Panc1 (cell line): ENCODE data around the gene SLC12A5. TPM values are rescaled to one million over a fixed set of nuclear protein-coding genes. Genes with fewer than 3 reads are reported as not detected.

ENCODE experiments used
- ATAC-seq: fragments of 200-7000 bp; cut with Tn5 transposase; 2 replicates; pipeline ENCODE4 v1.9.1; 2020; ENCODE audit warnings: mild to moderate bottlenecking, moderate library complexity
- BruUV-seq: library from RNA; stranded (reverse); fragments of 400-500 nt; replicated peaks from 2 replicates; lab custom pipeline; 2021; lab: Mats Ljungman, UMichigan
- CTCF ChIA-PET: fragments of 300-600 bp; sonication (Branson Sonifier 250); formaldehyde crosslinking; loops from one replicate; lab custom pipeline; 2022; ENCODE audit warnings: antibody characterized with exemption; lab: Charles Lee
- POLR2A ChIA-PET: fragments of 300-600 bp; sonication (Branson Sonifier 250); formaldehyde crosslinking; loops from one replicate; lab custom pipeline; 2022; ENCODE audit warnings: antibody characterized with exemption; lab: Charles Lee
- DNase-seq: peaks from one replicate; pipeline ENCODE4 v3.0.0-alpha.2; 2010; ENCODE audit warnings: low read depth, low spot score
- H3K27ac ChIP-seq: 2 replicates; pipeline ENCODE4 v1.5.1; 2011; ENCODE audit warnings: mild to moderate bottlenecking, low read length, inconsistent platforms
- H3K27me3 ChIP-seq: fragments of 200-500 bp; sonication (Bioruptor generic); 2 replicates; pipeline ENCODE4 v1.6.0; 2014; ENCODE audit warnings: low read length, inconsistent platforms; ENCODE audit not compliant: control insufficient read depth, insufficient read depth
- H3K36me3 ChIP-seq: fragments of 200-500 bp; sonication (Bioruptor generic); 2 replicates; pipeline ENCODE4 v1.5.1; 2014; ENCODE audit warnings: inconsistent platforms, mild to moderate bottlenecking, low read length, moderate library complexity; ENCODE audit not compliant: control insufficient read depth, insufficient read depth
- H3K4me1 ChIP-seq: 2 replicates; pipeline ENCODE4 v1.5.1; 2011; ENCODE audit warnings: inconsistent platforms, mild to moderate bottlenecking, low read length, moderate library complexity; ENCODE audit not compliant: control insufficient read depth, insufficient read depth
- H3K4me3 ChIP-seq, 2 experiments: 2 replicates each; pipeline ENCODE4 v1.5.1; 2011 to 2012; ENCODE audit warnings: low read depth in 2 of 2, low read length in 2 of 2, mild to moderate bottlenecking in 2 of 2, inconsistent platforms in 1 of 2, moderate library complexity in 1 of 2
- H3K9me3 ChIP-seq: fragments of 200-500 bp; sonication (Bioruptor generic); 2 replicates; pipeline ENCODE4 v1.5.1; 2014; ENCODE audit warnings: low read depth, mild to moderate bottlenecking, inconsistent platforms, low read length, moderate library complexity; ENCODE audit not compliant: control insufficient read depth, insufficient read depth
- CTCF ChIP-seq: fragments of 450-650 bp; IDR thresholded peaks from 2 replicates; pipeline ENCODE4 v1.5.1; 2017; ENCODE audit warnings: mild to moderate bottlenecking
- POLR2AphosphoS5 ChIP-seq: IDR thresholded peaks from 2 replicates; pipeline ENCODE4 v1.6.1; 2012; ENCODE audit warnings: mild to moderate bottlenecking, low read depth, low read length, moderate library complexity
- REST ChIP-seq, 2 experiments: IDR thresholded peaks; 2 replicates each; pipeline ENCODE4 v1.6.1; 2011 to 2012; ENCODE audit warnings: low read depth in 2 of 2, control low read depth in 1 of 2, low read length in 1 of 2, mild to moderate bottlenecking in 1 of 2, moderate library complexity in 1 of 2; ENCODE audit not compliant: insufficient read depth in 1 of 2
- SIN3A ChIP-seq: IDR thresholded peaks from 2 replicates; pipeline ENCODE4 v1.6.1; 2012; ENCODE audit warnings: low read depth, mild to moderate bottlenecking, low read length, moderate library complexity, borderline replicate concordance; ENCODE audit not compliant: insufficient read depth
- TCF7L2 ChIP-seq: IDR thresholded peaks from 2 replicates; pipeline ENCODE4 v1.6.1; 2011; ENCODE audit warnings: mild to moderate bottlenecking, low read depth, low read length, inconsistent platforms
- in situ Hi-C: cut with HindIII; loops from 2 replicates; pipeline ENCODE4 v1.10.0; 2016; ENCODE audit warnings: low sequenced_read_pairs, low pct_unique_long_range_greater_than_20kb
- intact Hi-C: fragments of 100-400 bp; cut with micrococcal nuclease; formaldehyde crosslinking; loops from one replicate; pipeline ENCODE4 v1.10.0; 2022; ENCODE audit not compliant: unreplicated experiment
- total RNA-seq: library from RNA; stranded (reverse); gene quantifications from one replicate; pipeline ENCODE4 v1.2.1, GENCODE V29; 2021; ENCODE audit not compliant: unreplicated experiment

SLC12A5 gene
- total RNA-seq, 1 experiment from 2014 or later = 11.8 TPM

GRCh38 chr20:46062621-46063020 lies 33.6 kb downstream of the SLC12A5 start:
- TF ChIP-seq CTCF (no peak), TCF7L2 (no peak), REST (IDR thresholded peaks at IDR 0.05; ENCODE audit: insufficient read depth in 1 of 2, low read depth in 2 of 2, low read length in 1 of 2) (no peak), POLR2AphosphoS5 (no peak), SIN3A (no peak)
- Histone ChIP-seq H3K4me3 (no peak overlapping the region), H3K36me3 (peaks cover 20% of the 10 kb centered on the region), H3K9me3 (no peaks in the 10 kb centered on the region), H3K27me3 (no peaks in the 10 kb centered on the region), H3K27ac (no peak overlapping the region), H3K4me1 (no peaks in the 10 kb centered on the region)
- intact Hi-C loops (no loop called here), in situ Hi-C loops (no loop called here)
- CTCF ChIA-PET = no interaction called here
- POLR2A ChIA-PET = no interaction called here
- BruUV-seq = no TSS peak
- DNase-seq (no peak), ATAC-seq (no peak)

- no peaks in the 10 kb centered on the region for H3K27me3 ChIP-seq
- no peaks in the 10 kb centered on the region for H3K9me3 ChIP-seq
- H3K4me1 ChIP-seq = no peaks in the 10 kb centered on the region
- ChIA-PET CTCF (no interaction called here), POLR2A (no interaction called here)
- no peak overlapping the region for H3K4me3 ChIP-seq
- H3K36me3 ChIP-seq = peaks cover 21% of the 10 kb centered on the region
- no peak for TF ChIP-seq TCF7L2
- TF ChIP-seq REST (IDR thresholded peaks at IDR 0.05; ENCODE audit: insufficient read depth in 1 of 2, low read depth in 2 of 2, low read length in 1 of 2) = no peak
- TF ChIP-seq POLR2AphosphoS5 = no peak
- no peak for TF ChIP-seq CTCF
- TF ChIP-seq SIN3A = no peak
- no TSS peak for BruUV-seq
- in situ Hi-C loops = no loop called here
- ATAC-seq (no peak), DNase-seq (no peak)
- intact Hi-C loops = no loop called here
- no peak overlapping the region for H3K27ac ChIP-seq
These were observed 34.1 kb downstream of the SLC12A5 start for GRCh38 chr20:46063151-46063550.
